D341Med (cell line): ENCODE results near the gene ZDHHC20.
"Not testable (repeated sequence)": the region's sequence is repeated elsewhere in the genome, so short reads cannot be mapped to it uniquely, and the experiment has no call there.

Source experiments
- DNase-seq: peaks from one replicate; pipeline ENCODE4 v3.0.0; 2012; ENCODE audit warnings: low spot score

The ZDHHC20 gene

DNA sequence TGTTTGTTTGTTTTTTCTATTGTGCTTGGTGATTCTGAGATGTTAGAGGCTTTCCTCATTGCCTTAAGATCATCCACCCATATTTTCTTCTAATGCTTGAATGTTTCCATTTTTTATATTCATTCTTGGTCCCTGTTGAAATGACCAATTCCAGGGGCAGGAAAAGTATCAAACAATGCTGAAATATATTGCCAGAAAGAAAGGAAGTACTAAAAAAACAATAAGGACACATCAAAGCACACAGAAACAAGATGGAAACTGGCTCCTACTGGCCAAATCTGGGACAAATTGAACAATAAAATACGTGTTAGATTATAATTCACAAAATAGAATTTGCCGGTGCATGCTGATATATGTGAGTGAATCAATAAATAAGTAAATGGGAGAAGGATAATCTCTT, 23.9 kb downstream of the ZDHHC20 start:
- no peak for DNase-seq

DNA sequence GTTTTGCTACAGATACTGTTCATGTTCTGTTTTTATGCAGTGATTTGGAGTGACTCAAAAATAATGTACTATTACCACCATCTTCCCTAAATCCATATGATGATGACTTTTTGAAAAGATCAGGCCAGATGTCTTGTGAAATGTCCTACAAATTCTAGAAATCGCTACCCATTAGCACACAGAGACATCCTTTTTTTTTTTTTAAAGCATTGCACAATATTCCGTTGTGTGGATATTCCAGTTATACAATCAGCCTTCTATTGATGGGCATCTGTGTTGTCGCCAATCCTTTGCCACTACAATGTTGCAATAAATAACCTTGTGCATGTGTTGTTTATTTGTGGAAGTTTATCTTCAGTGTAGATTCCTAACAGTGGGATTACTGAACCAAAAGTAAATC, 24.5 kb downstream of the ZDHHC20 start:
- no peak for DNase-seq

DNA sequence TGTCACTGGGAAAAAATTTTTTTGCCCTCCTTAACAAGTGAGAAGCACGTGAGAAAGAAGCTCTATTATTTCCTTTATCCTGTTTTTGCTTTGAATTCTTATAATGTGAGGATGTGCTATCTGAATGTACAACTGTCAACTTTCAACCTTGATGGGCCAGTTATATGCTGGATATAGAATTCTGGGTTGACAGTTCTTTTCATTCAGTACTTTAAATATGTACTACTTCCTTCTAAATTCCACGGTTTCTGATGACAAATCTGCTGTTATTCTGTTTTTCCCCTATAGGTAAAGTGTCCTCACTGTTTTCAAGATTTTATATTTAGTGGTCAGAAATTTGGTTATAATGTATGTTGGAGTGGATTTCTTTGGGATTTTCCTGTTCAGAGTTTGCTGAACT, 29.9 kb downstream of the ZDHHC20 start:
- no peak for DNase-seq

DNA sequence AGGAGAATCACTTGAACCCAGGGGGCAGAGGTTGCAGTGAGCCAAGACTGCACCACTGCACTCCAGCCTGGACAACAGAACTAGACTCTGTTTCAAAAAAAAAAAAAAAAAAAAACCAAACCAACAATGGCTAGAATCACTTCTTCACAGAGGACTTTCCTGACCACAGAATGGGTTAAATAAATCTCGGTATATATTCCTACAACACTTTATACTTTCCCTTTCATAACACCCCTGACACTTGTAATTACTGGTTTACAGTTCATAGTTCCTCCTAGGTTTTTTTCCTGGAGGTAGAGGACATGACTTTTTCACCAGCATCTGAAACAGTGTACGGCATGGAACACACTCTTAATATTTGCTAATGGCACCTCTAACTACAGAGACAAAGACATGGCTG, 31.4 kb downstream of the ZDHHC20 start:
- DNase-seq, result no peak

DNA sequence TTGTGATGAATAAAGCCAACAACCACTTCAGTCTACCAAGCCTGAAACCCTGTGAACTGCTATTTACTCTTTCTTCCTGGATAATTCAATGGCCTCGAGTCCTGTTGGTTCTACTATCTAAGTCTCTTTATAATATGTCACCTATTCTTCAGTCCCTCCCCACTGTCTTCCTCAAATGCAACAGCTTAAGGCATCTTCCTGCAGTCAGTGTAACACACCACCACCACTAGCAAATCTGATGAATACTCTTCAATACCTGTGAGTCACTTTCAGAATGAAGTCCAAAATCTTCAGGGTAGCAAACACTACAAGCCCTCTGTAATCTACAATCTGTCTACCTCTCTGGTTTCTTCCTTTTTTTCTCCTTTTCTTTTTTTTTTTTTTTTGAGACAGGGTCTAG, 32.9 kb downstream of the ZDHHC20 start:
- DNase-seq, result no peak

DNA sequence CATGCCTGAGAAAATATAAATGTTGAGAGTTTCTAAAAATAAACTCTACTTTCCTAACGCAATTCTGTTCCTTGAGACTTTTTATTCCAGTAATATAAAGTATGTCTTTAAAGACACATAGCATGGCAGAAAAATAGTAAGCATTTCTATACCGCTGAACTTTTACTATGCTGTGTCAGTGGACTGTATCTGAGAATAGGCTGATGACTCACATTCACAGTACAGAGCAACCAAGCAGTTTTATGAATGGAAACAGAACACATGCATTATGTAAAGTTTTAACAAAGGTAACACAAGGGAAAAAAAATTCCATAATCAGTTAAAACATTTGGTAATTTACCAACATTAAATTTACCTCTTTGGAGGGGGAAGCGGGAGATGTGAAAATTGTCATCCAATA, 38.4 kb downstream of the ZDHHC20 start:
- no peak for DNase-seq

DNA sequence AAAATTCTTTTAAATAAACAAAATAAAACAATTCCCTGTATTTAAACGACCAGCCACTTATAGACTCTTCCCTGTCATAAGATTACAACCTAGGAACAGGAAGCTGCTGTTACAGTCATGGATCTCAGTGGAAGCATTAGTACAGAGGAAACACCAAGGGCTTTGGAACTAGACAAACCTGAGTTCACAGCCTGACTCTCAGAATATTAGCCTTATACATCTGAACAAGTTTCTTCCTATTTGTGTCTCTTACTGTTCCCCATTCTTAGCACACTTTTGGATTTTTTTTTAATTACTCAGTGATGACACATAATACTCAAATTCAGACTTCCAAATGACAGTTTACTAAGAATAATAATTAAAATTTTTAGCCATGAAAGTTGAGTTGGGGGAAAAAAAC, 46.1 kb downstream of the ZDHHC20 start:
- no peak for DNase-seq

DNA sequence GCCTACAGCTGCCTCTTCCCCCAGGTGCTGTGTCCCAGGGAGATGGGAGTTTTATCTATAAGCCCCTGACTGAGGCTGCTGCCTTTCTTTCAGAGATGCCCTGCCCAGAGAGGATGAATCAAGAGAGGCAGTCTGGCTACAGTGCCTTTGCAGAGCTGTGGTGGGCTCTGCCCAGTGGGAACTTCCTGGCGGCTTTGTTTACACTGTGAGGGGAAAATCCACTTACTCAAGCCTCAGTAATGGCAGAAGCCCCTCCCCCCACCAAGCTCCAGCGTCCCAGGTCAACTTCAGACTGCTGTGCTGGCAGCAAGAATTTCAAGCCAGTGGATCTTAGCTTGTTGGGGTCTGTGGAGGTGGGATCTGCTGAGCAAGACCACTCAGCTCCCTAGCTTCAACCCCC, 48.6 kb downstream of the ZDHHC20 start:
- DNase-seq, result not testable (repeated sequence)

DNA sequence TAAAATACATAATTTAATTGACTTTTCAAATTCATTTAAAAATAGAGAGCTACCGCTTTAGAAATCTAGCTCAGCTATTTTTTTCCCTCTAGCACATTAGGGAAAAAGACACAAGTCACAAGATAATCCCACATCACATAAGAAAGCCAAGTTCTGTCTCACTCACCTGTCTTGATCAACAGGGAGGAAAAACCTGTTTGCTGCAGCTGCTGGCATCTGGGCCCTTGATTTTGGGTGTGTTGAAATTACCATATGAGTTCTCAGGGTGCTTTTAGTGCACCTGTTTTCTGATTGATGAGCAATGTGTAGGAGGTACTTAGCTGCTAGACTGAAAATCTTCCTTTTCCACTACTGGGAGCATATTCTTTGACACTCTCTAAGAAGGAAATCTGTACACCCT, 53.8 kb downstream of the ZDHHC20 start:
- DNase-seq, result no peak

DNA sequence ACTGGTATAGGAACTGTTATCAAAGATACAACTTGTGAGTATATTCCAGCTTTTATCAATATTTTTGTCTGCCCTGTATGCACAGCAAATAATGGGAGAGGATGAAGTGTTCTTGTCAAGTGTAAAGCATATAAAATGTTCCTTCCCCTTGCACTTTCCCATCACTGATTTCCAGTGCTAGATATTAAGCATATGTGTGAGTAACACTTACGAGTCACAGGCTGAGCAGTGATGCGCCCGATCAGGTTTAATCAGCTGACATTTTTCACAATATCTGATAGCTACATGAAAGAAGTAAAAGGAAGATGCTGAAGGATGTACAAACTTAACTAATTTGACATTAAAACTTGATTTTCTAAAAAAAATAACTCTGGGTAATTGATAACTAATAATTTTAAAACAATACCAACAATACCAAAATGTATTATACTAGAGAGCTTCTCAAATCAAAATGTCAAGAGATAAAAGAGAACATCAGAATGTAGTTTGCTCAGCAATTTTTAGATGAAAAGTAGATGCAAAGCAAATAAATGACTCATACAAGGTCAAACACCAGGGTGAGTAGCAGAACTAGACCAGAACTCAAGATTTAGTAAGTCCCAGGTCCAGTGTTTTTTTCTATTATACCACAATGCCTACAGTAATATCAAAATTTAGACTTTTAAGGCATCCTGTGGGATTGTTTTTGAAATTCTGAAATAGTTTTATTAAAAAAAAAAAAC, 56.4 kb downstream of the ZDHHC20 start:
- DNase-seq, result no peak

DNA sequence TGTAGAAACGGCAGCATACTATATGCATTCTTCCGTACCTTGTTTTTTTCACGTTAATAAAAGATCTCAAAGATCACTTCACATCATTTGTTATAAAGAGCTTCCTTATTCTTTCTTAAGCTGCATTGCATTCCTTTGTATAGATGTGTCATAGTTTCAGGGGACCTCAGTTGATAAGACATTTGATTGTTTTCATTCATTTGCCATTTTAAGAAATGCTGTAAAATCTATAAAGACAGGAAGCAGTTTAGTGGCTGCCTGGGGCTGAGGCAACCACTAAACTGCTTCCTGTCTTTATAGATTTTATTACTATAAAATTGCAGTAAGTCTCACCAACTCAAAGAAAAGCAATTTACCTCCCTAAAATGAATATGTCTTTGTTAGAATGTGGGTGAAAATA, 59.4 kb downstream of the ZDHHC20 start:
- DNase-seq, result no peak

DNA sequence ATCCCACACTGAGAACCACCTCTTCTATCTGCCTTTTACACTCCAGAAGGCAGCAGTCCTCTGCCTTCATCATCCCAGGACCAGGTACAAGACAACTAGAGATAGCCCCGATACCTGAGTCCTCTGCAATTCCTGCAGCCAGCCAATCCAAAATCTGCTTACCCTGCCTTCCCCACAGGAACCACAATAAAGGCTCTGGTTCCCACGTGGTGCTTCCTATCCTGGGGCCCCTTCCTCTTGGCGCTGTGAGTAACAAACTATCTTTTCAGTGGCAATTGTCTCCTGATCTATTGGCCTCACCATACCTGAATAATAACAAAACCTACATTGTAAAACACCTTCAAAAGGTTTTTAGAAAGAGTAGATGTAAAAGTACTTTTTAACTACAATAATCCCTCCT, 63.1 kb downstream of the ZDHHC20 start:
- no peak for DNase-seq

DNA sequence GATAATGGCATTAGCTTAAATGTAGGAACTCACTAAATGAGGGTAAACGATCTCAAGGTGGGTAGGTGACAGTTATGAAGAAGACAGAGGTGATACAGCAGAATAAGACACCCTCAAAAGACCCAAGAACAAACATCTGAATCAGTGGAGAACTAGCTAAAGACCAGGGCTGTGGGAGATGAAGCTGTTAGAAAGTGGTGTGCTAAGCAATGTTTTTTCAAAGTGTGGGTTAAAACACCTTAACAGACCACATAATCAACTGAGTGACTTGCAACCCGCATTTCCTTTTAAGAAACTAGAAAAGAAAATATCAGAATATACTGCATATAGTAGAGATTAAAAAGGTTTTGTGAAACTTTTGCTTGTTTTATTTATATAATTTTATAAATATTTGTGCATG, 70.0 kb downstream of the ZDHHC20 start:
- no peak for DNase-seq

DNA sequence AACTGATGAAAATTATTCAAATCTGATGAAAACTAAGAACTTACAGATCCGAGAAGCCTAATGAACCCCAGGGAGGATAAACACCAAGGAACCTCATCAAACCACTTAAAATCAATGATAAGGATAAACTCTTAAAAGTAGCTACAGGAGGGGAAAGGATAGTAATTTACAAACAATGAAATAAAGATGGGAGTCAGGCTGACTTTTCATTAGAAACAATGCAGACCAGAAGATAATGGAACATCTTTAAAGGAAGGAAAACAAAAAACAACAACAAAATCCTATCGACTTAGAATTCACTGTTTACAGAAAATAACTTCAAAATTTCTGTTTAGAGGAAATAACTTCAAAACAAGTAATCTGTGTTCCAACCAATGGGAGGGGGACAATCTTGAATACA, 73.4 kb downstream of the ZDHHC20 start:
- no peak for DNase-seq

DNA sequence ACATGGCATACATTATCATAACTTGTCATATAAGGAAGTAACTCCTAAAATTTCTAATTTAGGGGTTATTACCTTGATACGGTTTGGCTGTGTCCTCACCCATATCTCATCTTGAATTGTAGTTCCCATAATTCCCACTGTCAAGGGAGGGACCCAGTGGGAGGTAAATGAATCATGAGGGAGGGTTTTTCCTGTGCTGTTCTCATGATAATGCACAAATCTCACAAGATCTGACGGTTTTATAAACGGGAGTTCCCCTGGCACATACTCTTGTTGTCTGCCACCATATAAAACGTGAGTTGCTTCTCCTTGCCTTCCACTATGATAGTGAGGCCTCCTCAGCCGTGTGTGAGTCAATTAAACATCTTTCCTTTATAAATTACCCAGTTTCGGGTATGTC, 76.0 kb downstream of the ZDHHC20 start:
- no peak for DNase-seq

DNA sequence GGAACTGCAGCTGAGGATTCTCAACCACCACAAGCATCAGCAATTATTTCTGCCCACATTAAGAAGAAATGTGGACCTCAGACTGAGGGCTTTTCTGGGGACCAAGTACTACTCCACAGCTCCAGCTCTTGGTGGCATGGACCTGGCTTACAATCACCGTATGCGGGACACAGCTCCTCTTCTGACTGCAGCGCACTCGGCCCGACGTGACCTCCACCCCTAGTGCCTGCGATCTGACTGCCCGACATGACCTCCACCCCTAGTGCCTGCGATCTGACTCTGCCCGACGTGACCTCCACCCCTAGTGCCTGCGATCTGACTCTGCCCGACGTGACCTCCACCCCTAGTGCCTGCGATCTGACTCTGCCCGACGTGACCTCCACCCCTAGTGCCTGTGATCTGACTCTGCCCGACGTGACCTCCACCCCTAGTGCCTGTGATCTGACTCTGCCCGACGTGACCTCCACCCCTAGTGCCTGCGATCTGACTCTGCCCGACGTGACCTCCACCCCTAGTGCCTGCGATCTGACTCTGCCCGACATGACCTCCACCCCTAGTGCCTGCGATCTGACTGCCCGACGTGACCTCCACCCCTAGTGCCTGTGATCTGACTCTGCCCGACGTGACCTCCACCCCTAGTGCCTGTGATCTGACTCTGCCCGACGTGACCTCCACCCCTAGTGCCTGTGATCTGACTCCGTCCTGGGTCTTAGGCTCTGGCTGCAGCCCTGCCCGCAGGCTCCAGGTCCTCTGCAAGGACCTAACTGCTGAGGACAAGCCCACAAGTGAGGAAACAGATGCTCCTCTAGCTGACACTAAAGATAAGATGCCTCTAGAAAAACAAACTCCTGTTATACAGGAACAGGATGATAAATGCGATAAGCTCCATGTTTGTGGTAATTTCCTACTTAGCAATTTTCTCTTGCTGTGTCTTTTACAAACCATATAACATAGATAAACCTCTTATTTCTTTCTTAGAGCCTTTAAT, 81.8 kb downstream of the ZDHHC20 start:
- not testable (repeated sequence) for DNase-seq

DNA sequence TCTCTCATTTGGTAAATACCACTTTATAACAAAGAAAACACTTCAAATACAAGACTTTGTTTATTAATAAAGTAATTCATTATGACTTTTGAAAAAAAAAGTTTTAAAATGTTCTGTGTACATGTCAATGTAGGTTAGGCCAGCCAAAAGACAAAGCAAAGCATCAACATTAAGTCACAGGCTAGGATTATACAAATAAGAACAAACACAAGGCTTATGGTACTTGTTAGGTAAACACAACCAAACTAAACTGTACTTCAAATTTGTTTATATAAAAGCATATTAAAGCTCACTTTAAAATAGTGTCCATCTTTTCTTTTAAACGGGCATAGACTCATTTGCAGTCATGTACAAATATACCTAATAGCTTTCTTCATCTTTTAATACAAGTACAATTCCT, 86.6 kb downstream of the ZDHHC20 start:
- DNase-seq, result no peak

DNA sequence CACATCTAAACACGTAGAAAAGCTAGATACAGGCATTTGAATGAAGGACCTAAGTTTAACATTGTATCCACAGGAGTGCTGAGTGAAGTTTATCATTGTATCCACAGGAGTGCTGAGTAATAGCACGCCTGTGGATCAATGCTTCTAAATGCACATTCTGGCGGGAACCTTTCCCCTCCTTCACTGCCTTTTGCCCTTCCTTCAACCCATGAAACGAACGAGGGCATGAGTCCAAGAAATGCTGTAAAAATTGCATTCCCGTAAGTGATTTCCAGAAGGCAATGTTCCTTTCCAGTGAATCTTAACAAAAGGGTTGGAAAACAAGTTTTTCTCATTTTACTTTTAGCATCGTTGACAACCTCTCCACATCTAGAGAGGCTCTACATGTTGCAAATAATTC, 88.1 kb downstream of the ZDHHC20 start:
- no peak for DNase-seq

DNA sequence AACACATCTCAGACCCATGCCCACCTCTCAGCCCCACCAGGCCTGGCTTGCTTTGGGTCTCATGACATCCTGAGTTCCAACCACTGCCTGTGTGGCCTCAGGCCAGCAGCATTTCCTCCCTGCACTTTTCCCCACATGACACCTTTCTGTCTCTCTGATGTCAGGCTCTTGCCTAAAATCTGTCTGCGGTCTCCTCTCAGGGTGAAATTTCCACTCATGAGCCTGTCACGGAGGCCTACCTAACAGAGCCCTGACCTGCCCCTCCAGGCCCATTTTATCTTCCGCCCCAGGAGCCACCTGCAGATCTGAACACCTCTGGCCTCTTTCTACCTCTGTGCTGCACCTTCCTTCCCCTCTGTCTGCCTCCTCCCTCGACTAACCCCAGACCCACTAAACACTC, 93.5 kb downstream of the ZDHHC20 start:
- DNase-seq, result no peak

DNA sequence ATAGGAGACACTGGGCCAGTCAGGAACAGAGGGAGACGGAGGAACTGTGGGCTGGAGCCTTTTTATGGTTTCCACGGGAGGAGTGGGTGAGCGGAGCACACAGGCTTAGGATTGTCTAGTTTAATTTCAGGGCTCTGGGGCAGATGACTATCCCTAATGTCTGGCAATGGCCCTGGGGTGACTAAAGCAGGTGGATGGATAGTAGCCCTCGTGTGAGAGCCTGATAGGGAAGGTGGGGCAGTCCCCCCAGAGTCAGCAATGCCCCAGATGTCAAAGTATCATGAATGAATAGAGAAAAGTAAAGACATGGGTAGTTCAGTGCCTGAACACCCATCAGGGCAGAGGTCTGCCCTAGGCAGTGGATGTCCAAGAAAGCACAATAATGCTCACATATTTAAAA, 94.2 kb downstream of the ZDHHC20 start:
- no peak for DNase-seq

DNA sequence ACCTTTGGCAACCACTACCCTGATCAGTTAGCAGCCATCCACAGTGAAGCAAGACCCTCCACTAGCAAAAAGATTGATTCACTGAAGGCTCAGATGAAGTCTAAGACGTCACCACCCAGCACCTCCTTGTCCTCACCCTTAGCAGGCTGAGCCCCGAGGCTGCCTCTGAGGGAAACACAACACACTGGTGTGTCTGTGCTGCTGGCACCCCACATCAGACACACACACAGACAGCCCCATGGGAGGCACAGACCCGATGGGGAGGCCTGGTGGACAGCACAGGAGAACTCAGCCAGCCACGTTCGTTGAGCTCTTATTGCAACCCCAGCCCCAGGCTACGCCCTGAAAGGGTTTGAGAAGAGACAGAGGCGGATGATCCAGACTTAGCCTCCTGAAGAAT, 94.7 kb downstream of the ZDHHC20 start:
- DNase-seq, result no peak

DNA sequence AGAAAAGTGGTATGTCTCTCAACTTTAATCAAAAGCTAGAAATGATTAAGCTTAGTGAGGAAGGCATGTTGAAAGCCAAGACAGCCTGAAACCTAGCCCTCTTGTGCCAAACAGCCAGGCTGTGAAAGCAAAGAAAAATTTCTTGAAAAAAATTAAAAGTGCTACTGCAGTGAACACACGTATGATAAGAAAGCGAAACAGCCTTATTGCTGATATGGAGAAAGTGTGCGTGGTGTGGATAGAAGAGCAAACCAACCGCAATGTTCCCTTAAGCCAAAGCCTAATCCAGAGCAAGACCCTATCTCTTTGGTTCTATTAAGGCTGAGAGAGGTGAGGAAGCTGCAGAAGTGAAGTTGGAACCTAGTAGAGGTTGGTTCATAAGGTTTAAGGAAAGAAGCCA, 96.4 kb downstream of the ZDHHC20 start:
- DNase-seq, result no peak

DNA sequence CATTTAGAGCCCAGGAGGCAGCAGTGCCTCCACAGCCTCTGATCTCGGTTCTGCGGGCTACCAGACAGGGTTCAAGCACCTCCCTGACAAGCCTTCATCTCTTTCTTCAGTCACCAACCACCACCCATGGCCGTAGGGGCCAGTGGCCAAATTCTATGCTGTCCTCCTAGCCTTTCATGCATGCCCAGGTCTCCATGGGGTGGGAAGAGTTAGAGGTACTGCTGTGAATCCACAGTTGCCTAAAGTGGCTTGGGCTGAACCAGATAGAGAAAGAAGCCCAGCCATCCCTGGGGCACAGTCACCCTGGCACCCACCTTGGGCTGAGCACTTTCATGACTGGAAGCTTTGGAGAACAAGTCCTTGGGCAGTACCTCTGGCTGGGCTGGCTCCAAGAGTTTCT, 97.4 kb downstream of the ZDHHC20 start:
- DNase-seq, result no peak

DNA sequence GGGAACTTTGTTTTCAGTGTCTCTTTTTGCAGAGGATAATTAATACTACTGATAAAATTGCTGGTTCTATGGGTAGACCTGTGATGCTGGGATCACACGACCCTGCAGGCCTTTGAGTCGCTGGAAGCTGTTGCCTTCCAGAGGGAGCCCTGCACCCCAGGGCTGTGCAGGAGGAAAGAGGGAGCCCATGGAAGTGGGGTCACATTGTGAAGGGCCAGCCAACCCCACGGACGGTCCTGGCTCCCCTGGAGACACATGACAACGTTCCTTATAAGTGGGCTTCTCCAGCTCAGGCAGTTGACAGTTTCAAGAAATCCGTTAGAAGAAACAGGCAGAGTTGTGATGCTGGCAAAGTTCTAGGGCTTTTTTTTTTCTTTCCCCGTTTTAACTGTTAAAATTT, 98.0 kb downstream of the ZDHHC20 start:
- no peak for DNase-seq
